H9 (cell line): ENCODE measurements around the gene TEKT5. TPM values are rescaled to one million over a fixed set of nuclear protein-coding genes. Genes with fewer than 3 reads are reported as not detected.

Experiments used
- DNase-seq: peaks from one replicate; pipeline ENCODE4 v3.0.0-alpha.2; 2017
- H2AFZ ChIP-seq: one replicate; pipeline ENCODE4 v1.6.1; 2013; ENCODE audit warnings: mild to moderate bottlenecking, low read length, control low read depth, moderate library complexity
- H2AK5ac ChIP-seq: 2 replicates; pipeline ENCODE4 v1.6.1; 2013; ENCODE audit warnings: low read length, control low read depth, mixed read lengths; ENCODE audit not compliant: insufficient read length
- H2BK120ac ChIP-seq: one replicate; pipeline ENCODE4 v1.6.1; 2013; ENCODE audit warnings: low read depth, mild to moderate bottlenecking, low read length, control low read depth, inconsistent platforms; ENCODE audit not compliant: poor library complexity, severe bottlenecking
- H2BK12ac ChIP-seq: 2 replicates; pipeline ENCODE4 v1.6.1; 2013; ENCODE audit warnings: low read length, control low read depth, mixed read lengths, low read depth; ENCODE audit not compliant: insufficient read length
- H2BK15ac ChIP-seq: 2 replicates; pipeline ENCODE4 v1.6.1; 2013; ENCODE audit warnings: low read depth, low read length, control low read depth
- H2BK20ac ChIP-seq: one replicate; pipeline ENCODE4 v1.6.1; 2013; ENCODE audit warnings: low read depth, mild to moderate bottlenecking, low read length, control low read depth, inconsistent platforms; ENCODE audit not compliant: poor library complexity, severe bottlenecking
- H2BK5ac ChIP-seq: 2 replicates; pipeline ENCODE4 v1.6.1; 2013; ENCODE audit warnings: low read length, control low read depth, mixed read lengths; ENCODE audit not compliant: insufficient read length
- H3K14ac ChIP-seq: 2 replicates; pipeline ENCODE4 v1.6.1; 2013; ENCODE audit warnings: low read length, control low read depth; ENCODE audit not compliant: insufficient read depth
- H3K18ac ChIP-seq: 2 replicates; pipeline ENCODE4 v1.6.1; 2013; ENCODE audit warnings: low read depth, mild to moderate bottlenecking, mixed read lengths, low read length, control low read depth; ENCODE audit not compliant: insufficient read length
- H3K23ac ChIP-seq: 2 replicates; pipeline ENCODE4 v1.6.1; 2013; ENCODE audit warnings: low read length, control low read depth, mixed read lengths, low read depth; ENCODE audit not compliant: insufficient read length
- H3K23me2 ChIP-seq: 2 replicates; pipeline ENCODE4 v1.6.1; 2013; ENCODE audit warnings: low read depth, mild to moderate bottlenecking, mixed read lengths, low read length, control low read depth; ENCODE audit not compliant: insufficient read length, poor library complexity, severe bottlenecking
- H3K27ac ChIP-seq: 2 replicates; pipeline ENCODE4 v1.5.1; 2013; ENCODE audit warnings: low read length, control low read depth, mixed read lengths, low read depth; ENCODE audit not compliant: insufficient read length
- H3K27me3 ChIP-seq: 2 replicates; pipeline ENCODE4 v1.6.1; 2013; ENCODE audit warnings: low read length, control low read depth, inconsistent platforms; ENCODE audit not compliant: insufficient read depth
- H3K4ac ChIP-seq: 2 replicates; pipeline ENCODE4 v1.6.1; 2013; ENCODE audit warnings: low read depth, mild to moderate bottlenecking, control low read depth, inconsistent platforms, low read length, moderate library complexity
- H3K4me1 ChIP-seq: 2 replicates; pipeline ENCODE4 v1.6.1; 2013; ENCODE audit warnings: low read length, control low read depth, inconsistent platforms; ENCODE audit not compliant: insufficient read depth
- H3K4me2 ChIP-seq: 2 replicates; pipeline ENCODE4 v1.6.1; 2013; ENCODE audit warnings: low read length, control low read depth, mixed read lengths; ENCODE audit not compliant: insufficient read length, insufficient read depth
- H3K56ac ChIP-seq: 2 replicates; pipeline ENCODE4 v1.6.1; 2013; ENCODE audit warnings: low read depth, mild to moderate bottlenecking, mixed read lengths, low read length, control low read depth; ENCODE audit not compliant: insufficient read length
- H3K79me1 ChIP-seq: 2 replicates; pipeline ENCODE4 v1.6.1; 2013; ENCODE audit warnings: low read depth, mild to moderate bottlenecking, moderate library complexity, low read length, control low read depth, inconsistent platforms; ENCODE audit not compliant: insufficient read depth, poor library complexity, severe bottlenecking
- H3K79me2 ChIP-seq: 2 replicates; pipeline ENCODE4 v1.6.1; 2013; ENCODE audit warnings: low read length, control low read depth, inconsistent platforms; ENCODE audit not compliant: insufficient read depth
- H3K9ac ChIP-seq: 2 replicates; pipeline ENCODE4 v1.6.1; 2013; ENCODE audit warnings: low read length, control low read depth, mixed read lengths; ENCODE audit not compliant: insufficient read length; ENCODE audit errors: extremely low read depth
- H3K9me3 ChIP-seq: one replicate; pipeline ENCODE4 v1.6.1; 2013; ENCODE audit warnings: low read depth, low read length, inconsistent platforms; ENCODE audit not compliant: control insufficient read depth
- H3T11ph ChIP-seq: one replicate; pipeline ENCODE4 v1.6.1; 2013; ENCODE audit warnings: mild to moderate bottlenecking, low read length, control low read depth, inconsistent platforms
- H4K20me1 ChIP-seq: one replicate; pipeline ENCODE4 v1.6.1; 2013; ENCODE audit not compliant: control insufficient read depth, insufficient read length, insufficient read depth
- H4K5ac ChIP-seq: 2 replicates; pipeline ENCODE4 v1.6.1; 2013; ENCODE audit warnings: low read depth, mild to moderate bottlenecking, mixed read lengths, low read length, control low read depth; ENCODE audit not compliant: insufficient read length
- H4K8ac ChIP-seq: replicated peaks from 2 replicates; pipeline ENCODE4 v1.6.1; 2013; ENCODE audit warnings: low read length, control low read depth, mixed read lengths, low read depth; ENCODE audit not compliant: insufficient read length
- H4K91ac ChIP-seq: 2 replicates; pipeline ENCODE4 v1.6.1; 2013; ENCODE audit warnings: low read depth, mild to moderate bottlenecking, moderate library complexity, mixed read lengths, low read length, control low read depth; ENCODE audit not compliant: insufficient read length
- H3K27ac Mint-ChIP-seq, 3 experiments: 2 replicates in 2 of 3; 3 replicates in 1 of 3; pipeline ENCODE4 v1.8.0; 2020 to 2021; ENCODE audit warnings: mixed read lengths in 3 of 3, mild to moderate bottlenecking in 1 of 3, moderate library complexity in 1 of 3
- H3K27me3 Mint-ChIP-seq: 2 replicates; pipeline ENCODE4 v1.8.0; 2021; ENCODE audit warnings: low read depth, mild to moderate bottlenecking, moderate library complexity, mixed read lengths
- H3K36me3 Mint-ChIP-seq, 3 experiments: 2 replicates in 2 of 3; 3 replicates in 1 of 3; pipeline ENCODE4 v1.8.0; 2020 to 2021; ENCODE audit warnings: low read depth in 3 of 3, mixed read lengths in 3 of 3; ENCODE audit not compliant: insufficient read depth in 1 of 3
- H3K4me1 Mint-ChIP-seq, 2 experiments: 2 replicates each; pipeline ENCODE4 v1.8.0; 2020; ENCODE audit warnings: mixed read lengths in 2 of 2
- H3K4me3 Mint-ChIP-seq, 2 experiments: 2 replicates in 1 of 2; 3 replicates in 1 of 2; pipeline ENCODE4 v1.8.0; 2020 to 2021; ENCODE audit warnings: mild to moderate bottlenecking in 2 of 2, mixed read lengths in 2 of 2, moderate library complexity in 1 of 2
- H3K9me3 Mint-ChIP-seq, 2 experiments: 2 replicates in 1 of 2; 3 replicates in 1 of 2; pipeline ENCODE4 v1.8.0; 2020; ENCODE audit warnings: mild to moderate bottlenecking in 2 of 2, mixed read lengths in 2 of 2, moderate library complexity in 1 of 2
- CTCF ChIP-seq: fragments of 200-600 bp; sonication (generic); conservative IDR thresholded peaks from 3 replicates; pipeline ENCODE4 v1.8.0; 2021; ENCODE audit warnings: antibody characterized with exemption, mild to moderate bottlenecking
- WGBS: extraction: QIAGEN DNeasy Blood & Tissue Kit; methylation state at CpG from one replicate; pipeline ENCODE4 v1.1.7; 2013; ENCODE audit warnings: missing lambda C conversion rate, low lambda C conversion rate, mixed read lengths; ENCODE audit not compliant: insufficient read length; ENCODE audit errors: extremely low coverage; 5-methylcytosine and 5-hydroxymethylcytosine counted together
- total RNA-seq: library from RNA; stranded (reverse); gene quantifications from 2 replicates; pipeline ENCODE4 v1.2.1, GENCODE V29; 2021

TEKT5 gene
- total RNA-seq, 1 experiment from 2014 or later, result 0.31 TPM

- H3K9me3 ChIP-seq, result no peaks in the 10 kb centered on the region
- no peak overlapping the region for H3K27ac Mint-ChIP-seq
- H3K79me2 ChIP-seq, result no peaks in the 10 kb centered on the region
- WGBS, result no CpG with 5 or more reads among the region's 4 CpGs
- no peak overlapping the region for H3T11ph ChIP-seq
- H2BK20ac ChIP-seq, result no peak overlapping the region
- H3K23me2 ChIP-seq, result no peaks in the 10 kb centered on the region
- no peaks in the 10 kb centered on the region for H3K36me3 Mint-ChIP-seq
- H3K4me1 ChIP-seq, result no peaks in the 10 kb centered on the region
- no peak overlapping the region for H2AK5ac ChIP-seq
- no peak overlapping the region for H3K56ac ChIP-seq
- H3K4ac ChIP-seq, result no peak overlapping the region
- H2BK120ac ChIP-seq, result no peak overlapping the region
- peaks cover 2% of the 10 kb centered on the region for H3K27me3 Mint-ChIP-seq
- H4K20me1 ChIP-seq, result no peaks in the 10 kb centered on the region
- H2BK15ac ChIP-seq, result no peak overlapping the region
- H3K4me2 ChIP-seq, result no peak overlapping the region
- no peak for DNase-seq
- no peak overlapping the region for H3K9ac ChIP-seq
- H2AFZ ChIP-seq, result no peak overlapping the region
- H2BK12ac ChIP-seq, result no peak overlapping the region
- H3K4me3 Mint-ChIP-seq, result no peak overlapping the region
- no peaks in the 10 kb centered on the region for H3K27me3 ChIP-seq
- no peaks in the 10 kb centered on the region for H3K4me1 Mint-ChIP-seq
- no peak overlapping the region for H4K91ac ChIP-seq
- H3K27ac ChIP-seq, result no peak overlapping the region
- H4K5ac ChIP-seq, result no peak overlapping the region
- H3K79me1 ChIP-seq, result no peaks in the 10 kb centered on the region
- no peak overlapping the region for H3K14ac ChIP-seq
- H3K23ac ChIP-seq, result no peak overlapping the region
- TF ChIP-seq CTCF, result no peak
- no peak overlapping the region for H2BK5ac ChIP-seq
- H4K8ac ChIP-seq, result no peak overlapping the region
- H3K18ac ChIP-seq, result no peak overlapping the region
- H3K9me3 Mint-ChIP-seq, result peaks cover 0 to 2% of the 10 kb centered on the region in 2 experiments; a peak in 1 of 5 replicates
Observed at GRCh38 chr16:10708969-10709368, 14.2 kb upstream of the TEKT5 start.
